GM13977 (cell line): ENCODE measurements around the gene FCMR.

Experiments
- DNase-seq: peaks from one replicate; pipeline ENCODE4 v3.0.0; 2012; ENCODE audit warnings: low spot score
- in situ Hi-C: fragments of 300-500 bp; cut with MboI; formaldehyde crosslinking; loops from one replicate; pipeline ENCODE4 v1.12.0; 2022; ENCODE audit warnings: low sequenced_read_pairs, low pct_unique_long_range_greater_than_20kb, mixed read lengths, inconsistent platforms; ENCODE audit not compliant: unreplicated experiment
- TF ChIP-seq, protein P1 (sequence below): IDR thresholded peaks from 2 replicates; pipeline ENCODE4 v1.5.1; 2012; ENCODE audit warnings: mild to moderate bottlenecking, control low read depth; ENCODE audit not compliant: insufficient read depth; ENCODE audit errors: extremely low read depth, missing control alignments

FCMR gene

DNA sequence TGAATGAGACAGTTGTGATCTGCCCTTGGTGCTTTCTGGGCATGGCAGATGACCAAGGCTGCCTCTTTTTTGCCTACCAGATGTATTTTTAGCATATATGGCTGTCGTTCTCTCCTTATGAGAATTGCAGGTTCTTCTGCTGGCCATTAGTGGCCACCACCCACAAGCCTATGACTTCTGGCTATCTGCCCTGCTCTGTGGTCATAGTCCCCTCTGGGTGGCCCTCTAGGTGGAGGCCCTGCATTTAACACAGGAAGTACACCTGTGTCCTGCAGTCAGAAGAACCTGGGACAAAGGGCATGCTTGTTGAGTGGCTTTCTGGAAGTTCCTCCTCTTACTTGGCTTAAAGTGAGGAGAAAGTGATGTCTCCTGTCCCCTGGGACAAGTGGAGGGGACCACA, 42.0 kb upstream of the FCMR start:
- TF ChIP-seq, protein P1, sequence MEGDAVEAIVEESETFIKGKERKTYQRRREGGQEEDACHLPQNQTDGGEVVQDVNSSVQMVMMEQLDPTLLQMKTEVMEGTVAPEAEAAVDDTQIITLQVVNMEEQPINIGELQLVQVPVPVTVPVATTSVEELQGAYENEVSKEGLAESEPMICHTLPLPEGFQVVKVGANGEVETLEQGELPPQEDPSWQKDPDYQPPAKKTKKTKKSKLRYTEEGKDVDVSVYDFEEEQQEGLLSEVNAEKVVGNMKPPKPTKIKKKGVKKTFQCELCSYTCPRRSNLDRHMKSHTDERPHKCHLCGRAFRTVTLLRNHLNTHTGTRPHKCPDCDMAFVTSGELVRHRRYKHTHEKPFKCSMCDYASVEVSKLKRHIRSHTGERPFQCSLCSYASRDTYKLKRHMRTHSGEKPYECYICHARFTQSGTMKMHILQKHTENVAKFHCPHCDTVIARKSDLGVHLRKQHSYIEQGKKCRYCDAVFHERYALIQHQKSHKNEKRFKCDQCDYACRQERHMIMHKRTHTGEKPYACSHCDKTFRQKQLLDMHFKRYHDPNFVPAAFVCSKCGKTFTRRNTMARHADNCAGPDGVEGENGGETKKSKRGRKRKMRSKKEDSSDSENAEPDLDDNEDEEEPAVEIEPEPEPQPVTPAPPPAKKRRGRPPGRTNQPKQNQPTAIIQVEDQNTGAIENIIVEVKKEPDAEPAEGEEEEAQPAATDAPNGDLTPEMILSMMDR, result no peak
- in situ Hi-C loops, result no loop called here
- DNase-seq, result no peak

DNA sequence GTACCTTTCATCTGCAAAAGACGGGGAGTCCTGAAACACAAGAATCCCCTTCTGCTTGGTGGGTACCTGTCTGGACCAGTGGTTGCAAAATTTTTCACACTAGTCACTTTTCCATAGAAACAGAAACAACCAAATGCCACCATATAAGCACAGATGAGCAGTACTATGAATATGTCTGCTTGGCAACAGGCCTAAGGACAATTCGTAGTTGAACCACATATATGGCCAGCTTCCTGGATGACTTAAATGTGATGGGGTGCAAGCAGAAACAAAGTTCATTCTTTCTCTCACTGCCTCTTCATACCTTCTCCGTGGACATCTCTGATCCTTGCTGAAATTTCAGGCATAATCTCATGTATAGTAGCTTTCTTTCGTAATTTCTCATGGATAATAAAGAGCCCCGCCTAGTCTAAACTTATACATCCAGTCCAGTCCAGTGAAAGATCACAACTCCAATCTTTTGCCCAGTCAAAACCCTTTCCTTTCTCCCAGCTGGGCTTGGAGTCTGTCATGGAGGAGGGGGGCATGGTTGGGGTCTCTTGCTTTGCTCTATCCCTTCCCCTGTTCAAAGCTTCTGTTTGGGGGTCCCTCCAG, 41.5 kb upstream of the FCMR start:
- TF ChIP-seq, protein P1, result no peak
- DNase-seq, result no peak
- in situ Hi-C loops, result no loop called here

DNA sequence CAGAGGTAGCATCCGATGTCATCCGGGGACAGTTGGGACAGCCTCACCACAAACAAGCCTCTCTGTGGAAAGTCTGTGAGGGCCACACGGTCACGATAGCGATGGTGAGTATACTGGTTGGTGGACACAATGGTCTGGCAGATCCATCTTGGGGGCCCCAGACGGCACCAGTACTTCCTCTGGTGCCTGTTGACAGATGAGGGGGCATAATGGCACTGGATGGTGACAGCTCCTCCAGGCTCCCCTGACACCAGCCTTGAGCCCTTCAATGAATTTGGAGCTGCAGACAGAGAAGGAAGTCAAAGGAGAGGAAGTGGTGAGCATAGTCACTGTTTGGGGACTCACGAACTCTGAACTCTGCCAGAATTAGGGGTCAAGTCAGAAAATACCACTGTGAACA, 40.5 kb upstream of the FCMR start:
- DNase-seq, result no peak
- TF ChIP-seq, protein P1, result no peak
- in situ Hi-C loops, result no loop called here

DNA sequence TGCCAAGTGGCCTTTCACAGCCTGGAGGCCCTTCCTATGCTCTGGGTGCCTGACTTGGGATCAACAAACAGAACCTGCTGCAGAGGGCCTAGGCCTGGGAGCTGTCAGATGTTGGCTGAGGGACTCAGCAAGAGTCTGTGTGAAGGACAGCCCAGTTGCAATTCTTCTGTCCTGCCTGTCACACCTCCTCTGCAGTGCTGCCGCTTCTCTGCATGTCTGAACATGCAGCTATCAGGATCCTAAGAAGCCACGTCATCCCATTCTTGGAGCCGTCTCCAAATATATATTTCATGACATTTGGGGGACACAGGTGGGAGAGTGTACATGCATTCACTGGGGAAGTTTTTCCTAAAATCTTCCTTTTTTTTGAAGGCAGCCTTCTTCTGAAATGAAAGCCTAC, 39.9 kb upstream of the FCMR start:
- in situ Hi-C loops, result no loop called here
- TF ChIP-seq, protein P1, result no peak
- DNase-seq, result no peak

DNA sequence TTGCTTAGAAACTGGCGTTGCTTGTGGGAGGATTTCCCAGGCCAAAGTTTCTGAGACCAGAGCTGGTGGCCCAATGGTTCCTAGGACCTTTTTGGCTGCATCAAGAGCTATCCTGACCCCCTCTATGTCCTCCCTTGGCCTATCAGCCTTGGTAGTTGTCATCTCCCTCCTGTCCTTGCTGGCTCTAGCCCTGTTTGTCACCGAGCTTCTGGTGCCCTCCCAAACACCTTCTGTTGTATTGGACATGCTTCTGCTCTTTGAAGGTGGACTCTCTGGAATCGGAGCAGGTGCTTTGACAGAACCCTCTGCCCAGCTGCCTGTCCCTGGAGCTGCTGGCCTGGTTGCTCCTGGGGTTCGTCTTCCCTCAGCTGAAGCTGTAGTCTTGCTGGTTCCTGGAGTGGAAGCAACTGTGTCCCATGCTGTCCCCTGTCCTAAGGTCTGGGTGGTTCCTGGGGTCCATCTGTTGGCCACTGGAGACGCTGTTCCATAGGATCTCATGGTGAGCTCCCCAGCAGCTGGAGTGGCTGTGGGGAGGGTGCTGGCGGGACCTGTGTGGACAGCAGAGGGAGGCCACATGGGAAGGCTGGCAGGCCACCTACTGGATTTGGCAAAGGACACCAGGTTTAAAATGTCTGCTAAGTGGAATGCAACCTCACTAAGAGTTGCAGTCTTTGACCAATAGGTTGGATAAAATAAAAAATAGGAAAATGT, 39.1 kb upstream of the FCMR start:
- TF ChIP-seq, protein P1, result no peak
- DNase-seq, result no peak
- in situ Hi-C loops, result no loop called here

DNA sequence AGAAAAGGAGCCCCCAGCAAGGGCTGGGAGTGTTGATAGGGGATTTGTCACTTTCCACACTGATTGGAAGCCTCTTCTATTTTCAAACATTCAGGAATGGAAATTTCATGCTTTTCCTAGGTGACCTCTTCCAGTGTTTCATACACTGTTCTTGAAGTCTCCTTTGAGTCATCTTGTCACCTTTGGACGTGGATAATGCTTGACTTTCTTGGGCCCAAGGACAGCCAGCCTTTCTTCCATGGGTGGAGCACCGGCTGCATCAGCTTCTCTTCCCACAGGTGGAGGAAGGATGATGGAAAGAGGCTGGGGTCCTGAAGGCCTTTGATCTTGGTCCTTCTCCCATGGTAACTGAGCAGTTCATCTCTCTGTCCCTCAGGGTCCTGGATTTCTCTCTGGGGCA, 36.4 kb upstream of the FCMR start:
- in situ Hi-C loops, result no loop called here
- TF ChIP-seq, protein P1, result no peak
- no peak for DNase-seq
